HEK293T (cell line): ENCODE data around the gene VWA3B.
"Not testable (repeated sequence)": the region's sequence is repeated elsewhere in the genome, so short reads cannot be mapped to it uniquely, and the experiment has no call there.

ENCODE experiments used
- CTCF ChIA-PET: fragments of 350-600 bp; formaldehyde crosslinking; extraction: SDS; loops from one replicate; lab custom pipeline; 2021; ENCODE audit warnings: antibody characterized with exemption, inconsistent platforms; lab: Yijun Ruan, JAX
- POLR2A ChIA-PET: fragments of 350-600 bp; formaldehyde crosslinking; extraction: SDS; loops from one replicate; lab custom pipeline; 2020; ENCODE audit warnings: antibody characterized with exemption, inconsistent platforms; lab: Yijun Ruan, JAX
- DNase-seq: peaks from one replicate; pipeline ENCODE4 v3.0.0; 2012; ENCODE audit warnings: mixed read lengths; ENCODE audit errors: extremely low spot score
- ARNT ChIP-seq: fragments of 450-650 bp; IDR thresholded peaks from 2 replicates; pipeline ENCODE4 v1.6.1; 2017; ENCODE audit warnings: mild to moderate bottlenecking
- BHLHE40 ChIP-seq: fragments of 450-650 bp; IDR thresholded peaks from 2 replicates; pipeline ENCODE4 v1.6.1; 2016; ENCODE audit warnings: mild to moderate bottlenecking, moderate library complexity, borderline replicate concordance
- CTBP1 ChIP-seq: fragments of 450-650 bp; IDR thresholded peaks from 2 replicates; pipeline ENCODE4 v1.6.1; 2016; ENCODE audit warnings: borderline replicate concordance
- ELF4 ChIP-seq: fragments of 450-650 bp; IDR thresholded peaks from 2 replicates; pipeline ENCODE4 v1.6.1; 2017; ENCODE audit warnings: antibody characterized with exemption
- FOXA1 ChIP-seq: fragments of 450-650 bp; IDR thresholded peaks from 2 replicates; pipeline ENCODE4 v1.6.1; 2016; ENCODE audit warnings: mild to moderate bottlenecking
- FOXK2 ChIP-seq: fragments of 450-650 bp; IDR thresholded peaks from 2 replicates; pipeline ENCODE4 v1.6.1; 2016; ENCODE audit warnings: mild to moderate bottlenecking
- FOXM1 ChIP-seq: fragments of 450-650 bp; IDR thresholded peaks from 2 replicates; pipeline ENCODE4 v1.6.1; 2017; ENCODE audit warnings: mild to moderate bottlenecking, borderline replicate concordance
- HDGF ChIP-seq: fragments of 450-650 bp; IDR thresholded peaks from 2 replicates; pipeline ENCODE4 v1.6.1; 2017; ENCODE audit warnings: antibody characterized with exemption, borderline replicate concordance
- L3MBTL2 ChIP-seq: fragments of 450-650 bp; conservative IDR thresholded peaks from 2 replicates; pipeline ENCODE4 v1.6.1; 2016; ENCODE audit warnings: mild to moderate bottlenecking
- LEF1 ChIP-seq: fragments of 450-650 bp; IDR thresholded peaks from 2 replicates; pipeline ENCODE4 v1.6.1; 2017; ENCODE audit warnings: mild to moderate bottlenecking, borderline replicate concordance
- NFRKB ChIP-seq: fragments of 450-650 bp; IDR thresholded peaks from 2 replicates; pipeline ENCODE4 v1.6.1; 2016; ENCODE audit warnings: mild to moderate bottlenecking, moderate library complexity
- PKNOX1 ChIP-seq: fragments of 450-650 bp; IDR thresholded peaks from 2 replicates; pipeline ENCODE4 v1.6.1; 2016
- SP1 ChIP-seq: fragments of 450-650 bp; IDR thresholded peaks from 2 replicates; pipeline ENCODE4 v1.6.1; 2017
- SUZ12 ChIP-seq: fragments of 450-650 bp; IDR thresholded peaks from 2 replicates; pipeline ENCODE4 v1.6.1; 2016; ENCODE audit warnings: mild to moderate bottlenecking
- TARDBP ChIP-seq: fragments of 450-650 bp; IDR thresholded peaks from 2 replicates; pipeline ENCODE4 v1.6.1; 2016
- ZNF384 ChIP-seq: fragments of 450-650 bp; IDR thresholded peaks from 2 replicates; pipeline ENCODE4 v1.6.1; 2016

Gene VWA3B

GRCh38 chr2:98123286-98123685 is 36.3 kb downstream of the VWA3B start:
- POLR2A ChIA-PET: no interaction called here
- CTCF ChIA-PET: no interaction called here
- TF ChIP-seq LEF1 (no peak), L3MBTL2 (no peak), ZNF384 (no peak), FOXM1 (no peak), BHLHE40 (no peak), ELF4 (no peak), NFRKB (no peak), FOXA1 (no peak), TARDBP (no peak), ARNT (no peak), FOXK2 (no peak), SUZ12 (no peak), SP1 (no peak), HDGF (no peak), PKNOX1 (no peak), CTBP1 (no peak)
- no peak for DNase-seq

DNA sequence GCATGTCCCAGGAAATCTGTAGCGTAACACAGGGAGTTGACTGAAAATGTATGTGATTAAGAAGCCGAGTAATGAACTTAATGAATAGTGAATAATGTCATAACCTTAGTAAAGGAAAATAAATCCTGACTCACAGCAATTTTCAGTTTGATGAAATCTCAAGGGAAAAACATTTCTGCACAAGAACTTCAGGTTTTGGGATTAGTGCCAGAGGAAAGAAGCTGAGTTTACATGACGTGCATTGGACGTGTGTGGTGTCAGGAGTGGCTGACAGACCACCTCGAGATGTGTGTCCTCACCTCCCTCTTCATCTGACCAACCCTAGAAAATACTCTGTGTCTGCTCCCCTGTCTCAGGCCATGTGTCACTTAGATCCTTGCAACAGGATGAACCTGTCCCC is 39.1 kb downstream of the VWA3B start:
- no peak for DNase-seq
- TF ChIP-seq ARNT (no peak), FOXM1 (no peak), BHLHE40 (no peak), ELF4 (no peak), HDGF (no peak), CTBP1 (no peak), L3MBTL2 (no peak), ZNF384 (no peak), FOXK2 (no peak), NFRKB (no peak), LEF1 (no peak), SUZ12 (no peak), PKNOX1 (no peak), SP1 (no peak), TARDBP (no peak), FOXA1 (no peak)
- CTCF ChIA-PET: no interaction called here
- POLR2A ChIA-PET: no interaction called here

DNA sequence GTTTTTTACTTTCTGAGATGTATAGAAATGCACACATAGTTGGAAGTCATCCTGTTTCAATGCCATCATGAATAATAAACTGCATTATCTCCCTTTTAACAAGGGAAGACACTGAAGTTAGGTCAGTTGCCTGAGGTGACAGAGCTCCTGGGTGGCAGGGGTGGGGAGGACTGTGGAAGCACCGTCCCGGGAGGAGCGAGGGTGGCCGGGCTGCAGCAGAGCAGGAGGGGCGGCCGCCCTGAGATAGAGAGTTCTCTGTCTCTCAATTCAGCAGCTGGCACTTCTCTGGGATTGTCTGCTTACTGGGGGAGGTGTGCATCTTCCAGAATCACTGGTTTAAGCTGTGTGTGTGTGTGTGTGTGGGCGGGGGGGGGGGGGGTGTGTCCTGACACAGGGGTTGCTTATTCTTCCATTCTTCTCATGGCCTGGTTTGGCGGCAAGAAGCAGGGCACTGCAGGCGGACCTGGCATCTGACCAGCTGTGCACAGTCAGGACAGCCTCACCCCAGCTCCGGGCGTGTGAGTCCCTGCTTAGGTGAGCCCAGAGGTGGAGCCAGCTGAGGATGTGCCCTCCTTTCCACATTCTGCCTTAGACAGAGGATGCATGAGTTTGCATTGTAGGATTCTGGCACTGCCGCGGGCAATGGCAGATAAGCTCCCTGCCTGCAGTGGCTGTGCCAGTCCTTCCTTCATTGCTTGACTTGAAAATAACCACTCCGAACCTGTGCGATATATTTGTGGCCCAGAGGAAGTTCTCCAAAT is 40.4 kb downstream of the VWA3B start:
- TF ChIP-seq FOXM1: no peak
- TF ChIP-seq ELF4: no peak
- ChIA-PET POLR2A (no interaction called here), CTCF (no interaction called here)
- DNase-seq: no peak

- CTCF ChIA-PET: no interaction called here
- POLR2A ChIA-PET: no interaction called here
- TF ChIP-seq HDGF: no peak
- no peak for TF ChIP-seq SUZ12
- no peak for TF ChIP-seq ARNT
- no peak for TF ChIP-seq SP1
- DNase-seq: no peak
Observed at GRCh38 chr2:98128556-98129109, 41.7 kb downstream of the VWA3B start.

DNA sequence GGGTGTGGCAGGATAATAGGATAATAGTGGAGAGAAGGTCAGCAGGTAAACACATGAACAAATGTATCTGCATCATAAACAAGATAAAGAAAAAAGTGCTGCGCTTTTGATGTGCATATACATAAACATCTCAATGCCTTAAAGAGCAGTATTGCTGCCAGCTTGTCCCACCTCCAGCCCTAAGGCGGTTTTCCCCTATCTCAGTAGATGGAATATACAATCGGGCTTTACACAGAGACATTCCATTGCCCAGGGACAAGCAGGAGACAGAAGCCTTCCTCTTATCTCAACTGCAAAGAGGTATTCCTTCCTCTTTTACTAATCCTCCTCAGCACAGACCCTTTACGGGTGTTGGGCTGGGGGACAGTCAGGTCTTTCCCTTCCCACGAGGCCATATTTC is 43.1 kb downstream of the VWA3B start:
- CTCF ChIA-PET, DNase-seq: not testable (repeated sequence)

DNA sequence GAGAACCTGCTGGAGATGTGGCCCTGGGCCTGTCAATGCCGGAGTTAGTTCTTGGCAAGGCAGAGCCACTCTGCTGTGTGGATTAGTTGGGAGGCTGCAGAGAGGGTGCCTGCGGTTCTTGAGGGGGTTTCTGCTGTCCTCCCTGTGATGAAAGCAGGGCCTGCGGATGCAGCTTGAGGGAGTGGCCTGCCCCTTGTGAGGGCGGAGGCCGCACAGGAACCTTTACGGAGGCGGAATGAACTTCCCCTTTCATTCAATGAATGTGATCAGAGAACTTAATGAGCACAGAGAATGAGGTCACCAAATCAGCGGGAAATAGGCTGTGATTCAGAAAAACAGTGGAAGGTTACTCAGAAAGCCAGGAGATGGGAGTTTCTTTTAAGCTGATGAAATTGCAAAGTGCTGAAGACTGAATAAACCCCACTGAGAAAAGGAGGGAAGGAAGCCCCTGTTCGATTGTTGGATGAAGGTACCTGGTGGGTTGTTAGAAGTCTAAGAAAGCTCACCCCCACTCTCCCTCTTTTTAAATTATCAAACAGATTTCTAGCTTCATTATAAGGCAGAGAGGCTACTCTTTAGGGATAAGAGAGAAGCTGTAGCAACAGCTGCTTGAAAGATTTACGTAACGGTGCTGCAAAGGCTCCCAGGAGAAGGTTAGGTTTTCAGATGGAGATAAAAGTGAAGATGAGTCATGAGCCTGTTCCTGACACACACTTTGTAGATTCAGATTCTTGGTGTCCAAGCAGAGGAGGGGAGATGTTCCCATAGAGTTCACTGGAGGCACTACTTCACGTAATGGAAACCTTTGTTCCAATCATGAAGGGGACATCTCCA is 47.4 kb downstream of the VWA3B start:
- TF ChIP-seq LEF1 (no peak), FOXA1 (no peak), SUZ12 (no peak), FOXK2 (no peak), HDGF (no peak), ZNF384 (no peak), FOXM1 (no peak), NFRKB (no peak), ARNT (no peak), L3MBTL2 (no peak), CTBP1 (no peak), TARDBP (no peak), PKNOX1 (no peak), SP1 (no peak), BHLHE40 (no peak)
- no peak for DNase-seq
- POLR2A ChIA-PET: no interaction called here
- CTCF ChIA-PET: interaction anchor here (0.6 to 0.7 kb wide), 2 partner anchors 22 to 27 kb away, joined by 3 to 4 read pairs; no protein-coding TSS in a partner anchor

More for the DNA sequence above, 43.1 kb downstream of the VWA3B start:
- POLR2A ChIA-PET: not testable (repeated sequence)
